ENCODE results near the gene CDH16. TPM values are rescaled to one million over a fixed set of nuclear protein-coding genes. Genes with fewer than 3 reads are reported as not detected.

CDH16 gene, protein sequence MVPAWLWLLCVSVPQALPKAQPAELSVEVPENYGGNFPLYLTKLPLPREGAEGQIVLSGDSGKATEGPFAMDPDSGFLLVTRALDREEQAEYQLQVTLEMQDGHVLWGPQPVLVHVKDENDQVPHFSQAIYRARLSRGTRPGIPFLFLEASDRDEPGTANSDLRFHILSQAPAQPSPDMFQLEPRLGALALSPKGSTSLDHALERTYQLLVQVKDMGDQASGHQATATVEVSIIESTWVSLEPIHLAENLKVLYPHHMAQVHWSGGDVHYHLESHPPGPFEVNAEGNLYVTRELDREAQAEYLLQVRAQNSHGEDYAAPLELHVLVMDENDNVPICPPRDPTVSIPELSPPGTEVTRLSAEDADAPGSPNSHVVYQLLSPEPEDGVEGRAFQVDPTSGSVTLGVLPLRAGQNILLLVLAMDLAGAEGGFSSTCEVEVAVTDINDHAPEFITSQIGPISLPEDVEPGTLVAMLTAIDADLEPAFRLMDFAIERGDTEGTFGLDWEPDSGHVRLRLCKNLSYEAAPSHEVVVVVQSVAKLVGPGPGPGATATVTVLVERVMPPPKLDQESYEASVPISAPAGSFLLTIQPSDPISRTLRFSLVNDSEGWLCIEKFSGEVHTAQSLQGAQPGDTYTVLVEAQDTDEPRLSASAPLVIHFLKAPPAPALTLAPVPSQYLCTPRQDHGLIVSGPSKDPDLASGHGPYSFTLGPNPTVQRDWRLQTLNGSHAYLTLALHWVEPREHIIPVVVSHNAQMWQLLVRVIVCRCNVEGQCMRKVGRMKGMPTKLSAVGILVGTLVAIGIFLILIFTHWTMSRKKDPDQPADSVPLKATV
- not detected in 2 replicates for total RNA-seq (2021)
- Bru-seq, nascent RNA = not detected
- BruChase-seq, experiment 1, labeled RNA remaining after a 2-hour chase = not detected
- BruChase-seq, experiment 2, labeled RNA remaining after a 6-hour chase = percentile 14 among the genes with signal in this experiment
- long read RNA-seq = 0 reads

DNA sequence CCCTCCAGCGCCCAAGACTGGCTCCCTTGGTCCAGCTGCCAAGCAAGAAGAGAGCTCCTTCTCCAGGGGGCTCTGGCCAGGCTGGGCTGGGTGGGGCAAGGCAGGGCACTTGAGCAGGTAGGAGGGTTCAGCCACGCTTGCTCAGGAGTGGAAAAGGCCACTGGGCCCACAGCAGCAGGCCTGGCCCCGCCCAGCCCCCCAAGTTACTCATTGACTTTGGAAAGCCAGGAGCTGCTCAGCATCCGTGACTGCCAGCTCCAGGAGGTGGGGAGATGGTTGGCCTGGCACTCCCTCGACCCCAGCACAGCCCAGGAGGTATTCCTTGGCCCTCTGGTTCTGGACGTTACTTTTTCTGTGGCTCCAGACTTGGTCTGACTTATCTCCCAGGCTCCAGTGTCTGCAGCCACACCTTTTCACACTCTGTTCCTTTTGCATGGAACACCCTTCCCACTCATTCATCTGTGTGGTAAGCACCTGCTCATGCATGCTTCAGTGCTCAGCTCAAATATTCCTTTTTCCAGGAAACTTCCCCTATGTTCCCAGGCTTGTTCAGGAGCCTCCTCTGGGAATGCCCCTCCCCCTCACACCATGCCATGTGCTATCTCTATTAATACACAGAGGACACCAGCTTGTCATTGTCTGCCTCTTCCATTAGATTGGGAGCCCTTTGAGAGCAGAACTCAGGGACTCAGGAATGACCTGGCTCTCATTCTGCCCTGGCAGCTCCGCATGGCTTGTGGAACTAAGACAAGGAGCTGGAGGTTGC is at the start of gene CDH16:
Gene CDH16 (minus strand): TSS at position 83 of the 766 bp plus-strand sequence. CDS start 820 bp downstream, outside the sequence.
- DNase-seq (ENCODE audit: low spot score) = no peak
- BruUV-seq (replicated peaks) = no TSS peak
- no peak within 1 kb of the TSS for H3K27ac ChIP-seq (ENCODE audit: low read depth, low read length, poor library complexity, severe bottlenecking)
- peaks cover 7% of the 10 kb centered on the region for H3K4me1 ChIP-seq (ENCODE audit: insufficient read depth, low read length, poor library complexity, severe bottlenecking)
- ChIA-PET CTCF (interaction anchor here (0.8 kb wide), 1 partner anchor 9 kb away, joined by 3 read pairs; no protein-coding TSS in a partner anchor), POLR2A (ENCODE audit: low non-redundant PET) (no interaction called here)
- intact Hi-C loops (cut with micrococcal nuclease; ENCODE audit: unreplicated experiment) = no loop called here
- TF ChIP-seq EZH2 (IDR thresholded peaks at IDR 0.05; ENCODE audit: borderline replicate concordance, low read depth, low read length, poor library complexity, severe bottlenecking) = no peak
- TF ChIP-seq, protein P1, sequence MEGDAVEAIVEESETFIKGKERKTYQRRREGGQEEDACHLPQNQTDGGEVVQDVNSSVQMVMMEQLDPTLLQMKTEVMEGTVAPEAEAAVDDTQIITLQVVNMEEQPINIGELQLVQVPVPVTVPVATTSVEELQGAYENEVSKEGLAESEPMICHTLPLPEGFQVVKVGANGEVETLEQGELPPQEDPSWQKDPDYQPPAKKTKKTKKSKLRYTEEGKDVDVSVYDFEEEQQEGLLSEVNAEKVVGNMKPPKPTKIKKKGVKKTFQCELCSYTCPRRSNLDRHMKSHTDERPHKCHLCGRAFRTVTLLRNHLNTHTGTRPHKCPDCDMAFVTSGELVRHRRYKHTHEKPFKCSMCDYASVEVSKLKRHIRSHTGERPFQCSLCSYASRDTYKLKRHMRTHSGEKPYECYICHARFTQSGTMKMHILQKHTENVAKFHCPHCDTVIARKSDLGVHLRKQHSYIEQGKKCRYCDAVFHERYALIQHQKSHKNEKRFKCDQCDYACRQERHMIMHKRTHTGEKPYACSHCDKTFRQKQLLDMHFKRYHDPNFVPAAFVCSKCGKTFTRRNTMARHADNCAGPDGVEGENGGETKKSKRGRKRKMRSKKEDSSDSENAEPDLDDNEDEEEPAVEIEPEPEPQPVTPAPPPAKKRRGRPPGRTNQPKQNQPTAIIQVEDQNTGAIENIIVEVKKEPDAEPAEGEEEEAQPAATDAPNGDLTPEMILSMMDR (conservative IDR thresholded peaks at IDR 0.05; ENCODE audit: low read depth, low read length) = no peak
- H3K27me3 ChIP-seq (replicated peaks; ENCODE audit: insufficient read depth, low read depth, low read length, poor library complexity) = peaks cover 6% of the 10 kb centered on the region
- H3K4me3 ChIP-seq (ENCODE audit: low read depth, low read length, poor library complexity, severe bottlenecking) = no peak within 1 kb of the TSS
- H3K36me3 ChIP-seq (ENCODE audit: insufficient read depth, low read length, poor library complexity, severe bottlenecking) = no peaks in the 10 kb centered on the region
- no peaks in the 10 kb centered on the region for H3K9me3 ChIP-seq (ENCODE audit: low read depth, low read length, poor library complexity, severe bottlenecking)

DNA sequence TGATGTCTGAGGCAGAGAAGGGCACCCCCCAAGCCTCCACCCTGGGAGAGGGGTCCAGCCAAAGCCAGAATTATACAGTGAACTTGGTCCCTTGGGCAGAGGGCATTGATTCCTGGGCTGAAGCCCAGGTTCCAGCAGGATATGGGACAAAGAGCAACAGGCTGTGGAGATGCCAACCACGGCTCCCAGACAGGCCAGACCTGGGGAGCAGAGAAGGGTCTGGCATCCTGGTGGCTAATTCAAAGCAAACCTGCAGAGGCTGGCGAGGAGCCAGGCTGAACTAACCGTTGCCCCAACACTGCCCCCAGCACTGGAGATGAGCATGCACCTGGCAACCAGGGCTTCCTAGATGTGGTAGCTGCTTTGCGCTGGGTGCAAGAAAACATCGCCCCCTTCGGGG is 45.4 kb upstream of the CDH16 start:
- intact Hi-C loops (cut with micrococcal nuclease; ENCODE audit: unreplicated experiment) = no loop called here
- Histone ChIP-seq H3K36me3 (ENCODE audit: insufficient read depth, low read length, poor library complexity, severe bottlenecking) (no peaks in the 10 kb centered on the region), H3K9me3 (ENCODE audit: low read depth, low read length, poor library complexity, severe bottlenecking) (no peaks in the 10 kb centered on the region), H3K4me1 (ENCODE audit: insufficient read depth, low read length, poor library complexity, severe bottlenecking) (peaks cover 4% of the 10 kb centered on the region), H3K4me3 (ENCODE audit: low read depth, low read length, poor library complexity, severe bottlenecking) (no peak overlapping the region), H3K27me3 (replicated peaks; ENCODE audit: insufficient read depth, low read depth, low read length, poor library complexity) (no peaks in the 10 kb centered on the region), H3K27ac (ENCODE audit: low read depth, low read length, poor library complexity, severe bottlenecking) (no peak overlapping the region)
- no TSS peak for BruUV-seq (replicated peaks)
- TF ChIP-seq, protein P1 (conservative IDR thresholded peaks at IDR 0.05; ENCODE audit: low read depth, low read length) = no peak
- no peak for TF ChIP-seq EZH2 (IDR thresholded peaks at IDR 0.05; ENCODE audit: borderline replicate concordance, low read depth, low read length, poor library complexity, severe bottlenecking)
- POLR2A ChIA-PET (ENCODE audit: low non-redundant PET) = no interaction called here
- CTCF ChIA-PET = no interaction called here
- DNase-seq (ENCODE audit: low spot score) = no peak

DNA sequence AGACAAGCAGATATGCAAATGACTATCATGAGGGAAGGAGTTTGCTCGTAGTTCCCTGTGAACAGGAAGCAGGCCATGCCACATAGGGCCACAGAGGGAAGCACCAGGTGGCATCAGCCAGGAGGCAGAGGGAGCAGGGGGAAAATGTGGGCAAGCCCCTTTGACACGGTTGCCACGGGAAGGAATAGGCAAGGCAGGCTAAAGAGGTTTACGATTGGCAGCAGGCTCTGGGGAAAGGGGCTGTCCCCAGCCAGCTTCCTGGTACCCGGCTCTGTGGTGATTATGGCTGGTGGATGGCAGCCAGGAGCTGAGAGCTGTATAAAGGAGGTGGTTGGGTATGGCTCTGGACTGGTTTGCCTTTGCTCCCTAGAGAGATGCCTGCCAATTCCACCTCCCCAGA is 43.2 kb upstream of the CDH16 start:
- Histone ChIP-seq H3K9me3 (ENCODE audit: low read depth, low read length, poor library complexity, severe bottlenecking) (no peaks in the 10 kb centered on the region), H3K4me1 (ENCODE audit: insufficient read depth, low read length, poor library complexity, severe bottlenecking) (peaks cover 4% of the 10 kb centered on the region), H3K27ac (ENCODE audit: low read depth, low read length, poor library complexity, severe bottlenecking) (no peak overlapping the region), H3K36me3 (ENCODE audit: insufficient read depth, low read length, poor library complexity, severe bottlenecking) (no peaks in the 10 kb centered on the region), H3K27me3 (replicated peaks; ENCODE audit: insufficient read depth, low read depth, low read length, poor library complexity) (no peaks in the 10 kb centered on the region), H3K4me3 (ENCODE audit: low read depth, low read length, poor library complexity, severe bottlenecking) (no peak overlapping the region)
- intact Hi-C loops (cut with micrococcal nuclease; ENCODE audit: unreplicated experiment) = no loop called here
- TF ChIP-seq, protein P1 (conservative IDR thresholded peaks at IDR 0.05; ENCODE audit: low read depth, low read length) = no peak
- no peak for TF ChIP-seq EZH2 (IDR thresholded peaks at IDR 0.05; ENCODE audit: borderline replicate concordance, low read depth, low read length, poor library complexity, severe bottlenecking)
- BruUV-seq (replicated peaks) = no TSS peak
- CTCF ChIA-PET = interaction anchor here (0.5 to 2.6 kb wide), 2 partner anchors 159 to 193 kb away, joined by 3 to 10 read pairs; no protein-coding TSS in a partner anchor
- POLR2A ChIA-PET (ENCODE audit: low non-redundant PET) = interaction anchor here (0.8 kb wide), 1 partner anchor 199 kb away, joined by 3 read pairs; no protein-coding TSS in a partner anchor
- DNase-seq (ENCODE audit: low spot score) = peak; percentile 37

All from A673 (cell line).